Loucy (cell line): ENCODE data around the gene ALDOA.

Experiments
- H2AFZ ChIP-seq: fragments of 200-600 bp; sonication (generic); 2 replicates; pipeline ENCODE4 v1.6.0; 2016; ENCODE audit warnings: antibody characterized with exemption, mild to moderate bottlenecking, low read length, moderate library complexity
- H3F3A ChIP-seq: fragments of 200-600 bp; 2 replicates; pipeline ENCODE4 v1.6.0; 2016; ENCODE audit warnings: antibody characterized with exemption, low read depth, mild to moderate bottlenecking
- H3K27me3 ChIP-seq: fragments of 200-600 bp; sonication (generic); 2 replicates; pipeline ENCODE4 v1.6.1; 2014; ENCODE audit warnings: low read length, mild to moderate bottlenecking; ENCODE audit not compliant: insufficient read depth, poor library complexity, severe bottlenecking
- H3K36me3 ChIP-seq: fragments of 200-600 bp; sonication (generic); 2 replicates; pipeline ENCODE4 v1.6.1; 2016; ENCODE audit warnings: low read length; ENCODE audit not compliant: insufficient read depth
- H3K4me1 ChIP-seq: fragments of 200-600 bp; sonication (generic); 2 replicates; pipeline ENCODE4 v1.5.1; 2014; ENCODE audit warnings: low read length, mild to moderate bottlenecking; ENCODE audit not compliant: insufficient read depth, poor library complexity, severe bottlenecking
- H3K4me2 ChIP-seq: fragments of 200-600 bp; sonication (generic); 2 replicates; pipeline ENCODE4 v1.6.0; 2014; ENCODE audit warnings: antibody characterized with exemption, low read length, low read depth, mild to moderate bottlenecking; ENCODE audit not compliant: poor library complexity, severe bottlenecking
- H3K4me3 ChIP-seq: fragments of 200-600 bp; sonication (generic); 2 replicates; pipeline ENCODE4 v1.5.1; 2014; ENCODE audit warnings: low read length, mild to moderate bottlenecking, mixed read lengths; ENCODE audit not compliant: poor library complexity, severe bottlenecking
- H3K79me2 ChIP-seq: fragments of 200-600 bp; sonication (generic); 2 replicates; pipeline ENCODE4 v1.6.1; 2014; ENCODE audit warnings: low read length; ENCODE audit not compliant: insufficient read depth
- H3K9ac ChIP-seq: fragments of 200-600 bp; sonication (generic); 2 replicates; pipeline ENCODE4 v1.6.0; 2014; ENCODE audit warnings: mild to moderate bottlenecking, low read depth, low read length, moderate library complexity; ENCODE audit not compliant: poor library complexity, severe bottlenecking
- H3K9me2 ChIP-seq: fragments of 200-600 bp; sonication (generic); replicated peaks from 2 replicates; pipeline ENCODE4 v1.6.1; 2016; ENCODE audit warnings: low read depth, low read length, mixed read lengths
- H3K9me3 ChIP-seq: fragments of 200-600 bp; sonication (generic); 2 replicates; pipeline ENCODE4 v1.6.1; 2014; ENCODE audit warnings: mild to moderate bottlenecking, antibody characterized with exemption, low read length, low read depth; ENCODE audit not compliant: insufficient read depth
- H4K20me1 ChIP-seq: fragments of 200-600 bp; sonication (generic); 2 replicates; pipeline ENCODE4 v1.6.0; 2014; ENCODE audit warnings: antibody characterized with exemption, low read length, mild to moderate bottlenecking; ENCODE audit not compliant: insufficient read depth, poor library complexity, severe bottlenecking
- EZH2phosphoT487 ChIP-seq: fragments of 200-600 bp; IDR thresholded peaks from 2 replicates; pipeline ENCODE4 v1.6.1; 2018; ENCODE audit warnings: antibody characterized with exemption, mild to moderate bottlenecking, moderate library complexity, borderline replicate concordance
- TF ChIP-seq, protein P1 (sequence below): fragments of 200-600 bp; sonication (generic); conservative IDR thresholded peaks from 2 replicates; pipeline ENCODE4 v1.5.1; 2014; ENCODE audit warnings: mild to moderate bottlenecking, antibody characterized with exemption, low read length

ALDOA gene

GRCh38 chr16:30083216-30084055 lies 17.9 kb downstream of the ALDOA start:
- Histone ChIP-seq H3K9me3 (no peaks in the 10 kb centered on the region), H3K4me1 (peaks cover under 1% of the 10 kb centered on the region), H3K9me2 (no peaks in the 10 kb centered on the region), H2AFZ (no peak overlapping the region), H3K79me2 (peaks cover 33% of the 10 kb centered on the region), H3K9ac (no peak overlapping the region), H3F3A (peaks cover 3% of the 10 kb centered on the region; the same call in 1 of the 2 replicates), H3K4me2 (no peak overlapping the region), H3K4me3 (no peak overlapping the region), H4K20me1 (peaks cover 2% of the 10 kb centered on the region), H3K36me3 (peaks cover 53% of the 10 kb centered on the region; the same call in 1 of the 2 replicates), H3K27me3 (no peaks in the 10 kb centered on the region)
- TF ChIP-seq, protein P1, sequence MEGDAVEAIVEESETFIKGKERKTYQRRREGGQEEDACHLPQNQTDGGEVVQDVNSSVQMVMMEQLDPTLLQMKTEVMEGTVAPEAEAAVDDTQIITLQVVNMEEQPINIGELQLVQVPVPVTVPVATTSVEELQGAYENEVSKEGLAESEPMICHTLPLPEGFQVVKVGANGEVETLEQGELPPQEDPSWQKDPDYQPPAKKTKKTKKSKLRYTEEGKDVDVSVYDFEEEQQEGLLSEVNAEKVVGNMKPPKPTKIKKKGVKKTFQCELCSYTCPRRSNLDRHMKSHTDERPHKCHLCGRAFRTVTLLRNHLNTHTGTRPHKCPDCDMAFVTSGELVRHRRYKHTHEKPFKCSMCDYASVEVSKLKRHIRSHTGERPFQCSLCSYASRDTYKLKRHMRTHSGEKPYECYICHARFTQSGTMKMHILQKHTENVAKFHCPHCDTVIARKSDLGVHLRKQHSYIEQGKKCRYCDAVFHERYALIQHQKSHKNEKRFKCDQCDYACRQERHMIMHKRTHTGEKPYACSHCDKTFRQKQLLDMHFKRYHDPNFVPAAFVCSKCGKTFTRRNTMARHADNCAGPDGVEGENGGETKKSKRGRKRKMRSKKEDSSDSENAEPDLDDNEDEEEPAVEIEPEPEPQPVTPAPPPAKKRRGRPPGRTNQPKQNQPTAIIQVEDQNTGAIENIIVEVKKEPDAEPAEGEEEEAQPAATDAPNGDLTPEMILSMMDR = no peak
- no peak for TF ChIP-seq EZH2phosphoT487

- Histone ChIP-seq H4K20me1 (no peaks in the 10 kb centered on the region), H3K4me2 (no peak overlapping the region), H3K4me1 (no peaks in the 10 kb centered on the region), H3K36me3 (peaks cover 53% of the 10 kb centered on the region; the same call in 1 of the 2 replicates), H2AFZ (no peak overlapping the region), H3K79me2 (peaks cover 25% of the 10 kb centered on the region; the same call in 1 of the 2 replicates), H3K9ac (no peak overlapping the region), H3K9me2 (no peaks in the 10 kb centered on the region), H3F3A (peaks cover 3% of the 10 kb centered on the region; the same call in 1 of the 2 replicates), H3K4me3 (no peak overlapping the region), H3K9me3 (no peaks in the 10 kb centered on the region), H3K27me3 (no peaks in the 10 kb centered on the region)
- no peak for TF ChIP-seq EZH2phosphoT487
- TF ChIP-seq, protein P1 = no peak
These were observed 18.7 kb downstream of the ALDOA start for GRCh38 chr16:30084096-30084815.

GRCh38 chr16:30084816-30085159 lies 19.2 kb downstream of the ALDOA start:
- Histone ChIP-seq H3K9me2 (no peaks in the 10 kb centered on the region), H3F3A (peaks cover 3% of the 10 kb centered on the region; the same call in 1 of the 2 replicates), H3K36me3 (peaks cover 49% of the 10 kb centered on the region; the same call in 1 of the 2 replicates)

More at GRCh38 chr16:30084816-30085159, 19.2 kb downstream of the ALDOA start:
- no peaks in the 10 kb centered on the region for H3K27me3 ChIP-seq
- no peak overlapping the region for H3K4me3 ChIP-seq
- peaks cover under 1% of the 10 kb centered on the region for H3K4me1 ChIP-seq
- TF ChIP-seq EZH2phosphoT487 = no peak
- TF ChIP-seq, protein P1 = no peak
- H3K4me2 ChIP-seq = no peak overlapping the region
- no peaks in the 10 kb centered on the region for H4K20me1 ChIP-seq
- peaks cover 19% of the 10 kb centered on the region; the same call in 1 of the 2 replicates for H3K79me2 ChIP-seq
- H2AFZ ChIP-seq = no peak overlapping the region
- no peak overlapping the region for H3K9ac ChIP-seq
- H3K9me3 ChIP-seq = no peaks in the 10 kb centered on the region
